Measurements from ENCODE around the gene RAD51B. TPM values are rescaled to one million over a fixed set of nuclear protein-coding genes. Genes with fewer than 3 reads are reported as not detected.
A peak's percentile ranks its signal among the peaks of the same experiment; 100 is the strongest.

Gene RAD51B
- total and polyA plus RNA-seq, 9 of the 15 experiments (the other 6 are each of a cell fraction or from before 2014, with no cell fraction given) = 8.5 to 17.3 (median 11.3) TPM

- CTCF ChIA-PET (ENCODE audit: low intra/inter-chr PET ratio) = no interaction called here
- POLR2A ChIA-PET = no interaction called here
- DNase-seq (ENCODE audit: extremely low read depth in 1 of 4, low spot score in 3 of 4) (no peak), ATAC-seq (no peak), FAIRE-seq (no peak)
- Histone ChIP-seq H3K79me2 (ENCODE audit: control insufficient read depth, insufficient read depth, low read length) (no peaks in the 10 kb centered on the region), H3K27me3 (ENCODE audit: control insufficient read depth in 2 of 2, insufficient read depth in 2 of 2, low read length in 2 of 2) (no peaks in the 10 kb centered on the region), H2AFZ (ENCODE audit: low read depth, low read length) (no peak overlapping the region), H3K27ac (ENCODE audit: extremely low read depth, low read depth, low read length) (no peak overlapping the region), H3K4me3 (no peak overlapping the region), H3K4me2 (ENCODE audit: insufficient read depth, low read length) (no peak overlapping the region), H3K36me3 (ENCODE audit: control insufficient read depth, insufficient read depth, low read length) (no peaks in the 10 kb centered on the region), H3K4me1 (replicated peaks in 1 of 2; ENCODE audit: control insufficient read depth in 2 of 2, insufficient read depth in 2 of 2, low read length in 2 of 2) (no peaks in the 10 kb centered on the region), H3K9ac (ENCODE audit: insufficient read depth in 1 of 2, low read depth in 2 of 2, low read length in 2 of 2) (no peak overlapping the region), H4K20me1 (replicated peaks; ENCODE audit: control insufficient read depth, insufficient read depth, low read length) (no peaks in the 10 kb centered on the region), H3K9me3 (replicated peaks; ENCODE audit: control insufficient read depth, insufficient read depth, low read depth, low read length) (no peaks in the 10 kb centered on the region), H3K9me1 (ENCODE audit: control insufficient read depth, insufficient read depth, low read length) (no peaks in the 10 kb centered on the region)
- no TSS peak for BruUV-seq (replicated peaks)
- intact Hi-C loops (cut with micrococcal nuclease) (no loop called here), in situ Hi-C loops (cut with MboI) (no loop called here)
- WGBS (ENCODE audit: insufficient coverage, low coverage, missing lambda C conversion rate) = 17% methylated on average over 1 of the region's 2 CpGs
- TF ChIP-seq GMEB1 (CRISPR knock-in tag; IDR thresholded peaks at IDR 0.05) = no peak
- TF ChIP-seq MAFG (tag; conservative IDR thresholded peaks at IDR 0.05) = peak; percentile 35; the same call in 1 of the 2 replicates
- peak; percentile 65 for TF ChIP-seq ZNF316 (IDR thresholded peaks at IDR 0.05)
- no peak for TF ChIP-seq NR2C1 (IDR thresholded peaks at IDR 0.05)
- no peak for TF ChIP-seq NR2C1 (tag; IDR thresholded peaks at IDR 0.05)
- TF ChIP-seq MAFF (IDR thresholded peaks at IDR 0.05; ENCODE audit: low read length) = peak; percentile 25; the same call in 1 of the 2 replicates
- no peak for TF ChIP-seq ZNF589 (CRISPR knock-in tag; IDR thresholded peaks at IDR 0.05; ENCODE audit: low read depth)
- no peak for TF ChIP-seq ZNF124 (CRISPR knock-in tag; IDR thresholded peaks at IDR 0.05)
- no peak for TF ChIP-seq SFPQ (IDR thresholded peaks at IDR 0.05; ENCODE audit: low read depth, low read length)
- peak; percentile 65 for TF ChIP-seq MAFK (IDR thresholded peaks at IDR 0.05; ENCODE audit: low read length)
- peak; percentile 54 for TF ChIP-seq C11orf30 (IDR thresholded peaks at IDR 0.05; ENCODE audit: low read depth)
- TF ChIP-seq ZNF23 (CRISPR knock-in tag; IDR thresholded peaks at IDR 0.05) = no peak
- no peak for TF ChIP-seq ETV1 (tag; conservative IDR thresholded peaks at IDR 0.05; ENCODE audit: low read depth)
- TF ChIP-seq AFF1 (IDR thresholded peaks at IDR 0.05; ENCODE audit: low read depth in 1 of 2, partially characterized antibody in 2 of 2) = no peak
Observed at GRCh38 chr14:68042586-68043210, 223.1 kb downstream of the RAD51B start.

Measured in K562 (cell line).